BLaER1 treated with 17β-estradiol and CSF1 and Interleukin-3, amounts not matched to agents 10 nM and 100 nM (cell line): ENCODE data around the gene DLEC1.
A peak's percentile ranks its signal among the peaks of the same experiment; 100 is the strongest.
"Not testable (repeated sequence)": the region's sequence is repeated elsewhere in the genome, so short reads cannot be mapped to it uniquely, and the experiment has no call there.

Experiments
- H3K27ac ChIP-seq, 11 experiments: shearing (Covaris generic); formaldehyde crosslinking; 2 replicates each; pipeline ENCODE4 v1.8.1; 2022
- H3K27me3 ChIP-seq, 11 experiments: shearing (Covaris generic); formaldehyde crosslinking; 2 replicates each; pipeline ENCODE4 v1.8.1; 2022
- H3K36me3 ChIP-seq, 11 experiments: shearing (Covaris generic); formaldehyde crosslinking; 2 replicates each; pipeline ENCODE4 v1.8.1; 2022
- H3K4me1 ChIP-seq, 10 experiments: shearing (Covaris generic); formaldehyde crosslinking; 2 replicates each; pipeline ENCODE4 v1.8.1; 2022
- H3K4me2 ChIP-seq, 11 experiments: shearing (Covaris generic); formaldehyde crosslinking; 2 replicates each; pipeline ENCODE4 v1.8.1; 2022
- H3K4me3 ChIP-seq, 10 experiments: shearing (Covaris generic); formaldehyde crosslinking; 2 replicates each; pipeline ENCODE4 v1.8.1; 2022
- H3K9ac ChIP-seq, 11 experiments: shearing (Covaris generic); formaldehyde crosslinking; 2 replicates each; pipeline ENCODE4 v1.8.1; 2022
- H3K9me3 ChIP-seq, 11 experiments: shearing (Covaris generic); formaldehyde crosslinking; replicated peaks in 1 of 11; 2 replicates each; pipeline ENCODE4 v1.8.1; 2022
- H4K20me1 ChIP-seq, 11 experiments: shearing (Covaris generic); formaldehyde crosslinking; 2 replicates each; pipeline ENCODE4 v1.8.1; 2022
- Cebpa-rat ChIP-seq, 11 experiments: shearing (Covaris generic); IDR thresholded peaks; 2 replicates each; pipeline ENCODE4 v1.8.1; 2022

DLEC1 gene

DNA sequence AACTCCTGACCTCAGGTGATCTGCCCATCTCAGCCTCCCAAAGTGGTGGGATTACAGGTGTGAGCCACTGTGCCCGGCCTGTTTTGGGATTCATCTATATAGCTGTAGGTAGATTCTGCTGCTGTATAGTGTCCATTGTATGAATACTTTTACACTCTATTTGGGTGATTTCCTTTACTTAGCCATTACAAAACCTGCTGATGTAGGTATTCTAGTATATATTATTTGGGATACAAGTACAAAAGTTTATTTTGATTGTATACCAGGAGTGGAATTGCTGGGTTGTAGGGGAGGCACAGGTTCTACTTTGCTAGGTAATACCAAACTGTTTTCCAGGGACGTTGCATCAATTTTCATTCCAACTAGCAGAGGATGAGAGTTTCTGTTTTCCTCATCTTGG lies 116.8 kb downstream of the DLEC1 start:
- Histone ChIP-seq H3K4me3 (no peak overlapping the region), H3K9ac (no peak overlapping the region), H3K27me3 (no peaks in the 10 kb centered on the region), H3K4me2 (peak overlapping the region in 3 of 11 experiments; percentile 75 to 93 (median 91); a peak in 4 of 22 replicates), H4K20me1 (no peaks in the 10 kb centered on the region), H3K9me3 (0 out of 22 replicates have a peak, but pooled peaks cover 0 to 5% (median 0%) of the 10 kb centered on the region in 11 experiments), H3K36me3 (no peaks in the 10 kb centered on the region), H3K4me1 (peaks cover 0 to 77% (median 35%) of the 10 kb centered on the region in 10 experiments; a peak in 13 of 20 replicates), H3K27ac (peak overlapping the region in 1 of 11 experiments; percentile 89; a peak in 2 of 22 replicates)
- no peak for TF ChIP-seq Cebpa-rat (IDR thresholded peaks at IDR 0.05)

DNA sequence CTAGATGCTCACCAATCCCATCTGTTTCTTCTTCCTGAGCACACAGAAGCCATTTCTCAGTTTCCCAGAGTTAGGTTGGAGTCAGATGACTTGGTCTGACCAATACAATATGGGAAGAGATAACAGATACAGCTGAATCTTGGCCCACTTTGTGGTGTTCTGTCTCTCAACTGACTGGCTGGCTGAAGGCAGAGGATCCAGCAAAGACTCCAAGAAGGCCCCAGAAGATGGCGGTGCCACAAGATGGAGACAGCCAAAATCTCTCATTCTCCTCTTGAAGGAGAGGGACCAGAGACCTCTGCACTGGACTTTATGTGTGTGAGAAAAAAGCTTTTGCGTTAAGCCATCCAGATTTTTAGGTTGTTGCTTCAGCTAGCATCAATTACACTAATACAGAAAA lies 118.1 kb downstream of the DLEC1 start:
- no peak overlapping the region for H3K4me2 ChIP-seq
- no peaks in the 10 kb centered on the region for H3K9me3 ChIP-seq
- peaks cover 0 to 64% (median 26%) of the 10 kb centered on the region in 10 experiments; a peak in 13 of 20 replicates for H3K4me1 ChIP-seq
- H3K36me3 ChIP-seq = no peaks in the 10 kb centered on the region
- no peak overlapping the region for H3K4me3 ChIP-seq
- no peak overlapping the region for H3K9ac ChIP-seq
- H4K20me1 ChIP-seq = no peaks in the 10 kb centered on the region
- H3K27ac ChIP-seq = no peak overlapping the region
- TF ChIP-seq Cebpa-rat (IDR thresholded peaks at IDR 0.05) = no peak
- no peaks in the 10 kb centered on the region for H3K27me3 ChIP-seq

GRCh38 chr3:38157595-38157994 lies 118.6 kb downstream of the DLEC1 start:
- peaks cover 0 to 60% (median 22%) of the 10 kb centered on the region in 10 experiments; a peak in 13 of 20 replicates for H3K4me1 ChIP-seq
- H3K27ac ChIP-seq = no peak overlapping the region
- H3K4me2 ChIP-seq = peak overlapping the region in 2 of 11 experiments; percentile 43 to 53; a peak in 2 of 22 replicates
- no peaks in the 10 kb centered on the region for H3K36me3 ChIP-seq
- H3K9ac ChIP-seq = no peak overlapping the region
- no peak overlapping the region for H3K4me3 ChIP-seq
- H4K20me1 ChIP-seq = no peaks in the 10 kb centered on the region
- no peak for TF ChIP-seq Cebpa-rat (IDR thresholded peaks at IDR 0.05)
- H3K9me3 ChIP-seq = no peaks in the 10 kb centered on the region; a peak in 1 of 22 replicates
- H3K27me3 ChIP-seq = no peaks in the 10 kb centered on the region

DNA sequence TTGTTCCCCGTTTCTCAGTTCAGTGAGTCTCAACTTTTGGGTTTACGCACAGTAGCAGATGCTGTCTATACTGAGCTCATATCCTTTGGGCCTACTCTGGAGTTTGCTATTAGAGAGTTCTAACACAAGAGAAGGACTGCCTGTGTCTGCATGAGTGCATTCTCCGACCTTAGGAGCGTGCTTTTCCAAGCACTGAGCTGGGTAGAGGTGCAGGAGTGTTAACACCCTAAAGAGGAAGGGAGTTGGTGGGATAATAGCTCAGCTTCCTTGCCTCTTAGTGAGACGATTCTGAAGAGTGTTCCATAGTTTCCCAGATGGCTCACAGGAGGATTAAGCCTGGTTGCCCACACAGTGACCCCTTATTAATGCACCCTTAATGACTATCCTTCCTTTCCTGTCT lies 119.5 kb downstream of the DLEC1 start:
- Histone ChIP-seq H3K27me3 (no peaks in the 10 kb centered on the region), H3K27ac (no peak overlapping the region; a peak in 1 of 22 replicates), H3K4me2 (peak overlapping the region in 3 of 11 experiments; percentile 7 to 53 (median 43); a peak in 6 of 22 replicates), H3K9me3 (no peaks in the 10 kb centered on the region; a peak in 1 of 22 replicates), H3K4me1 (peaks cover 0 to 58% (median 15%) of the 10 kb centered on the region in 10 experiments; a peak in 13 of 20 replicates), H3K9ac (no peak overlapping the region), H4K20me1 (no peaks in the 10 kb centered on the region), H3K36me3 (no peaks in the 10 kb centered on the region), H3K4me3 (no peak overlapping the region)
- no peak for TF ChIP-seq Cebpa-rat (IDR thresholded peaks at IDR 0.05)

- H3K9ac ChIP-seq, H3K4me2 ChIP-seq, H3K9me3 ChIP-seq, H3K36me3 ChIP-seq, H3K27ac ChIP-seq, H3K4me3 ChIP-seq, H3K27me3 ChIP-seq, H4K20me1 ChIP-seq: not testable (repeated sequence)
- peaks cover 7 to 47% (median 10%) of the 10 kb centered on the region in 10 experiments; a peak in 19 of 20 replicates for H3K4me1 ChIP-seq
Observed at GRCh38 chr3:38160704-38161103, 121.7 kb downstream of the DLEC1 start.

DNA sequence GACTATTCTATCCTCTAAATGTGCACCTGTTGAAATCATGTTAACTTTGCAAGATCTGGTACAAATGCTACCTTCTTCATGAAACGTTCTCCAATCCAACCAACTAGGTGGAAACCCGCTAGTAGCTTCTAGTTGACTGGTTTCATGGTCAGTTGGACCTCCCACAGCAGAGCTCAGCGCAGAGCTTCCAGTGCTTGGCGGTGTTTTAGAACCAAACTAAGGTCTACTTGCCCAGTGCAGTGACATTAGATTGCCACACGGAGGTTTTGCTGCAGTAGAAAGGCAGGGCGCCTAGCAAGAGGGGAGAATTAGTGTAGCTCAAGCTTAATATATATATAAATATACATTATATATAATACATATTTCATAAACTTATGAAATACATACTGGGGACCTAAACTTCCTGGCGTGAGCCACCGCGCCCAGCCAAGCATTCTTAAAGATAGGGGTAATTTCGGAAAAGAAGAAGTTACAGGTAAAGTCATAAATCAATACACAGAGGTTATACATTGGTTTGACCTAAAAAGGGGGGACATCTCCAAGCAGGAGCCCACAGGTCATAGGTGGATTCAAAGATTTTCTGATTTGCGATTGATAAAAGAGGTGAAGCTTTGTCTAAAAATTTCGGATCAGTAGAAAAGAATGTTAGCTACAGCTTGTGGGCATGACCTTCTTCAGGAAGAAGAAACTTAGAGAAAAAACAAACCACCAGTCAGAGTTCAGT lies 124.3 kb downstream of the DLEC1 start:
- no peak overlapping the region for H3K9ac ChIP-seq

GRCh38 chr3:38163841-38164642 lies 125.0 kb downstream of the DLEC1 start:
- no peaks in the 10 kb centered on the region for H3K27me3 ChIP-seq
- peaks cover 25 to 47% (median 34%) of the 10 kb centered on the region in 10 experiments for H3K4me1 ChIP-seq
- no peaks in the 10 kb centered on the region; a peak in 1 of 22 replicates for H3K9me3 ChIP-seq
- peak overlapping the region; percentile 89 to 97 (median 93) for H3K4me3 ChIP-seq
- H3K27ac ChIP-seq = peak overlapping the region; percentile 92 to 100 (median 96)
- TF ChIP-seq Cebpa-rat (IDR thresholded peaks at IDR 0.05) = no peak
- H3K9ac ChIP-seq = peak overlapping the region; percentile 82 to 98 (median 92)
- H3K4me2 ChIP-seq = peak overlapping the region; percentile 76 to 99 (median 91)
- peaks cover 4 to 29% (median 24%) of the 10 kb centered on the region in 11 experiments; a peak in 15 of 22 replicates for H4K20me1 ChIP-seq
- H3K36me3 ChIP-seq = 0 out of 22 replicates have a peak, but pooled peaks cover 0 to 6% (median 0%) of the 10 kb centered on the region in 11 experiments

More for the DNA sequence above, 124.3 kb downstream of the DLEC1 start:
- no peak for TF ChIP-seq Cebpa-rat (IDR thresholded peaks at IDR 0.05)
- peaks cover 25 to 47% (median 29%) of the 10 kb centered on the region in 10 experiments for H3K4me1 ChIP-seq
- H3K4me3 ChIP-seq = no peak overlapping the region
- no peaks in the 10 kb centered on the region for H3K27me3 ChIP-seq
- H4K20me1 ChIP-seq = peaks cover 0 to 23% (median 16%) of the 10 kb centered on the region in 11 experiments; a peak in 12 of 22 replicates
- peak overlapping the region in 7 of 11 experiments; percentile 93 to 99 (median 98); a peak in 9 of 22 replicates for H3K27ac ChIP-seq
- H3K9me3 ChIP-seq = no peaks in the 10 kb centered on the region; a peak in 1 of 22 replicates
- H3K36me3 ChIP-seq = 0 out of 22 replicates have a peak, but pooled peaks cover 0 to 6% (median 0%) of the 10 kb centered on the region in 11 experiments
- H3K4me2 ChIP-seq = peak overlapping the region in 4 of 11 experiments; percentile 78 to 96 (median 85); a peak in 2 of 22 replicates

GRCh38 chr3:38164643-38164951 lies 125.6 kb downstream of the DLEC1 start:
- Histone ChIP-seq H3K4me3 (peak overlapping the region; percentile 89 to 97 (median 93)), H3K9ac (peak overlapping the region; percentile 82 to 98 (median 92)), H3K4me2 (peak overlapping the region; percentile 76 to 99 (median 91)), H3K4me1 (peaks cover 28 to 52% (median 36%) of the 10 kb centered on the region in 10 experiments), H4K20me1 (peaks cover 10 to 35% (median 29%) of the 10 kb centered on the region in 11 experiments; a peak in 19 of 22 replicates), H3K9me3 (no peaks in the 10 kb centered on the region; a peak in 1 of 22 replicates), H3K27me3 (no peaks in the 10 kb centered on the region), H3K36me3 (0 out of 22 replicates have a peak, but pooled peaks cover 0 to 6% (median 0%) of the 10 kb centered on the region in 11 experiments), H3K27ac (peak overlapping the region; percentile 92 to 100 (median 96))
- no peak for TF ChIP-seq Cebpa-rat (IDR thresholded peaks at IDR 0.05)
